ENCODE measurements around the gene PCDH8. TPM values are rescaled to one million over a fixed set of nuclear protein-coding genes. Genes with fewer than 3 reads are reported as not detected.

The PCDH8 gene
- total RNA-seq, 1 experiment from 2014 or later, result 2.1 TPM

GRCh38 chr13:52798770-52799430, 49.5 kb downstream of the PCDH8 start:
- no peak overlapping the region; a peak in 1 of 7 replicates for H3K27ac Mint-ChIP-seq
- DNase-seq, result no peak
- H3K4me2 ChIP-seq (ENCODE audit: insufficient read depth, insufficient read length, low read length), result no peak overlapping the region

More at GRCh38 chr13:52798770-52799430, 49.5 kb downstream of the PCDH8 start:
- Histone ChIP-seq H3K27me3 (ENCODE audit: insufficient read depth, low read length) (no peaks in the 10 kb centered on the region), H3K9ac (ENCODE audit: extremely low read depth, insufficient read length, low read length) (no peak overlapping the region), H4K20me1 (ENCODE audit: control insufficient read depth, insufficient read depth, insufficient read length) (no peaks in the 10 kb centered on the region), H3K4ac (ENCODE audit: low read depth, low read length) (no peak overlapping the region), H3K79me1 (ENCODE audit: insufficient read depth, low read depth, low read length, poor library complexity, severe bottlenecking) (no peaks in the 10 kb centered on the region), H3K23me2 (ENCODE audit: insufficient read length, low read depth, low read length, poor library complexity, severe bottlenecking) (no peaks in the 10 kb centered on the region), H3K18ac (ENCODE audit: insufficient read length, low read depth, low read length) (no peak overlapping the region), H2BK5ac (ENCODE audit: insufficient read length, low read length) (no peak overlapping the region), H3K56ac (ENCODE audit: insufficient read length, low read depth, low read length) (no peak overlapping the region), H3K23ac (ENCODE audit: insufficient read length, low read depth, low read length) (no peak overlapping the region), H3K4me1 (ENCODE audit: insufficient read depth, low read length) (no peaks in the 10 kb centered on the region; the same call in 1 of the 2 replicates), H3T11ph (ENCODE audit: low read length) (no peak overlapping the region), H4K8ac (replicated peaks; ENCODE audit: insufficient read length, low read depth, low read length) (no peak overlapping the region), H4K5ac (ENCODE audit: insufficient read length, low read depth, low read length) (no peak overlapping the region), H2BK120ac (ENCODE audit: low read depth, low read length, poor library complexity, severe bottlenecking) (no peak overlapping the region), H3K14ac (ENCODE audit: insufficient read depth, low read length) (no peak overlapping the region), H3K79me2 (ENCODE audit: insufficient read depth, low read length) (no peaks in the 10 kb centered on the region), H2BK12ac (ENCODE audit: insufficient read length, low read depth, low read length) (no peak overlapping the region), H2AFZ (ENCODE audit: low read length) (no peak overlapping the region), H3K27ac (ENCODE audit: insufficient read length, low read depth, low read length) (no peak overlapping the region), H4K91ac (ENCODE audit: insufficient read length, low read depth, low read length) (no peak overlapping the region), H3K9me3 (ENCODE audit: control insufficient read depth, low read depth, low read length) (no peaks in the 10 kb centered on the region), H2AK5ac (ENCODE audit: insufficient read length, low read length) (no peak overlapping the region), H2BK15ac (ENCODE audit: low read depth, low read length) (no peak overlapping the region), H2BK20ac (ENCODE audit: low read depth, low read length, poor library complexity, severe bottlenecking) (no peak overlapping the region)
- TF ChIP-seq CTCF (conservative IDR thresholded peaks at IDR 0.05), result no peak
- H3K36me3 Mint-ChIP-seq (ENCODE audit: insufficient read depth in 1 of 3, low read depth in 3 of 3), result no peaks in the 10 kb centered on the region
- peaks cover 5% of the 10 kb centered on the region for H3K27me3 Mint-ChIP-seq (ENCODE audit: low read depth)
- no peaks in the 10 kb centered on the region for H3K9me3 Mint-ChIP-seq
- no CpG with 5 or more reads among the region's 1 CpG for WGBS (ENCODE audit: extremely low coverage, insufficient read length, low lambda C conversion rate)
- no peak overlapping the region for H3K4me3 Mint-ChIP-seq
- H3K4me1 Mint-ChIP-seq, result peaks cover 5 to 8% of the 10 kb centered on the region in 2 experiments; a peak in 2 of 4 replicates
